B cell (primary cell): ENCODE measurements around the gene SLC7A7.

Source experiments
- CTCF ChIP-seq: fragments of 200-600 bp; IDR thresholded peaks from one replicate; pipeline ENCODE4 v1.8.0; 2022; ENCODE audit warnings: antibody characterized with exemption, mild to moderate bottlenecking
- EZH2 ChIP-seq: IDR thresholded peaks from 2 replicates; pipeline ENCODE4 v1.6.1; 2012; ENCODE audit warnings: borderline replicate concordance, low read depth, mild to moderate bottlenecking, moderate library complexity, low read length; ENCODE audit not compliant: insufficient read depth, poor library complexity, severe bottlenecking

- TF ChIP-seq CTCF (no peak), EZH2 (no peak)
Measured at GRCh38 chr14:22761734-22762133, 53.5 kb downstream of the SLC7A7 start.
